NCI-H446 treated with DMSO at 0.1 percent for 48 hours (cell line): Measurements from ENCODE around the gene AKR1B15.

ENCODE experiments used
- DNase-seq: peaks from one replicate; lab custom pipeline; 2025; lab: John Stamatoyannopoulos, UW

Gene AKR1B15

DNA sequence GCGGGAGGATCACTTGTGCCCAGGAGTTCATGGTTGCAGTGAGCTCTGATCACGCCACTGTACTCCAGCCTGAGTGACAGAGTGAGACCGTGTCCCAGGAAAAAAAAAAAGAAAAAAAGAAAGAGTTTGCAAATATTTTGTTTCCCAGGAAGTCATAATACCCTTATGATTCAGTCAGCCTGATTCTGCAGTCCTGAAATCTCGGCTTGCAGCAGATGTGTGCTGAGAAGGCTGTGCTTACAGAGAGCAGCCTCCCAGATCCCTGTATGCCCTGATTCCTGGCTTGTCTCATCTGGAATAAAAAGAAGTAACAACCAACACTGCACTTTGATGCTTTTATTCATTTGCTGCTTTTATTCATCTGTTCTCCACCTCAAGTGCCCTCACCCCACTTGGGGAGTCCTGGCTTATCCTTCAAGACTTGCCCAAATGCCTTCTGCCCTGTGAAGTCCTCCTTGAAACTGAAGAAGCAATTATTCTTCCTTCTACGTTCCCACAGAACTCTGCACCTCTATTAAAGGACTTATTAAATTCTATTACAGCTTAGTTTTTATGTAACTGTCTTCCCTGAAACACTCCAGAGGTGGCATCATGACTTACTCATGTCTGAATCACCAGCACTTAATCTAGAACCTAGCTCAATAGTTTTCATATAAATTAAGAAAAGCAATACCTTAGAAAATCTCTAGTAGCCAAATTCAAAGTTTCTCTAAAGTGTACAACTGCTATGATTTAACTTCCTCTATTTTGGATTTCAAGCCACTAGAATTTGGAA is 70.0 kb downstream of the AKR1B15 start:
- no peak for DNase-seq

DNA sequence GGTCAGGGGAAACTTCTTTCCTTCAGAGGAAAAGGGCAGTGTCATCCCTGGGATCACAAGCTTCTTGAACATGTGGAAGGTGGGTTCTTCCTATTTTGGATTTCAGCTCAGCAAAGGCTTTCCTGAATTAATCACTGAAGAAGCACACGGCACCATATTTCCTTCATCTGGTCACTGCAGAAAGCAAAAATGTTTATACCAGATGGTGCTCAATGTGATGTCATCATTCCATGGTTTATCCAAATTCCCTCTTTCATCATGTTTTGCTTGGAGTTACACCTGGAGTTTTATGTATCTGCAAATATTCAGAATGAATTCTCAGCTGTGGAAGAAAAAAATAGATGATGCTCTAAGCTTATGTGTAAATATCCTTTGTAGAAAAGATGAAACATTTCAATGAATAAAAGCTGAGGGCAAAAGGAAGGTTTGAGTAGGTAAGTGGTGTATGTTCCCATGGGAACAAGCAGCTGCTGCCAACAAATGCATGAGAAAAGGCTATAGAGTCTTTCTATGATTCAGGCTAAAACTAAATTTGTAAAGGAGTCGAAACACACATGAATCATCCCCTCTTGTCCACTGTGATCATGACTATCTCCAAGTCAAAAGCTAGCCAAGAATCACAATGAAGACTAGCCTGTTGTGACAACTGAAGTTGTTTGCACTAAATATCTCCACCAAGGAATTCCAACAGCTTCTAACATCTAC is 70.9 kb downstream of the AKR1B15 start:
- no peak for DNase-seq

DNA sequence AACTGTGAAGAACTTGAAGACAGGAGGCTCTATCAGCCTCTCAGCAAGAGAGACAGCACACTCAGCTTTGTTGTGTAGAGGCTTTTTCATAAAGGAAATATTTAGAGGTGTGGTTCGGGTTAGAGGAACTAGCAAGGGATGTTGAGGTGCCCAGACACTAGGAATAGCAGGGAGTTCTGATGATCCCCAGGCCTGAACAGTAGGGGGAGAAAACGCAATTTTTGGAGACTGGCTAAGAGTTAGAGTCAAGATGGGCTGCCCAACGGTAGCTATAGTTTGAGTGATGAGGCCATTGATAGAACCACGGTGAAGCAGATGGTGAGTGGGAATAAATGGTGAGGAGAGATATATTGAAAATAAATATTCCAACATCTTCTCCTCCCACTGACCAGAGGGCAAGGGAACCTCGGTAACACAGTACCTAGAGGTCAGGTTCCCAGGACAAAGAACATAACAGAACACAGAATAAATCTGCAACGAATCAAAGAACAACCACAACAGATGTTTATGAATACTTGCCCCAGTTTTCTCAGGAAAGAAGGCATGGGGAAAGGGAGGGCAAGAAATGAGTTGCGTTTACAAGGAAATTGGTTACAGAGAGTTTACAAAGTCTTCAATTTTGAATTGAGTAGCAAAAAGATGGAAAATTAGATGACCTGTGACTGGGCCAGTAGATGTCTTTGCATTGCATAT is 73.5 kb downstream of the AKR1B15 start:
- no peak for DNase-seq

DNA sequence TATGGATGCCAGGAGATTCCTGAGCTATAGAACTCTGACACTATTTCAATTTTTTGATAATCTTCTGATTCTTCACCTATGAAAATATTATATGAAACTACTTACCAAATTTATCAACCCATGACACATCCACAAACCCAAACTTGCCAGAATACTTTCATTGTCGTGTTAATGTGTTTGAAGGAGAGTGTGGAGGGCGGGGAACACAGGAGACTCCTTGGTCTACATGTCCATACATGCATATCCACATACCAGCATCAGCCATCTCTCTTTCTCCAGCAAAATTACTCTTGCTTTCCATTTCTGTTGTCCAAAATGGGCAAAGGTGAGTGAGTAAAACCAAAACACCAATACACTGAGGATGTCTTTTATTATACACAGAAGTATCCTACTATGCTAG is 74.3 kb downstream of the AKR1B15 start:
- no peak for DNase-seq

DNA sequence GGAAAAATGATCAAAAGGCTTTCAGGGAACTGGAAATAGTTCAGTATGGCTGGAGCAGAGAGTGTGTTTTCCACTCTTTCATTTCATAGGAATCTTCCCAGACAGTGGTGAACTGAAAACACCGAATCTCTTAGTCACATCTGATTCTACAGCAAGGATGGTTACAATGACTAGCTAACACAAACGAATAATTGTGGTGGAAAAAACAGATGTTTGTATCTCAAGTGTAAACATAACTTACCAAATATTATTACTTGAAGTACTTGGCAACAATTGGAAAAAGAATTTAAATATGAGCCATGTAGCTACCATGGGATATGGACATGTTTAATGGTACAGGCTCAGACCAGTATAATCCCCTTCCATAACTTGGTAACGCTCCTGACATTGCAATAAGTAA is 76.6 kb downstream of the AKR1B15 start:
- DNase-seq: no peak

DNA sequence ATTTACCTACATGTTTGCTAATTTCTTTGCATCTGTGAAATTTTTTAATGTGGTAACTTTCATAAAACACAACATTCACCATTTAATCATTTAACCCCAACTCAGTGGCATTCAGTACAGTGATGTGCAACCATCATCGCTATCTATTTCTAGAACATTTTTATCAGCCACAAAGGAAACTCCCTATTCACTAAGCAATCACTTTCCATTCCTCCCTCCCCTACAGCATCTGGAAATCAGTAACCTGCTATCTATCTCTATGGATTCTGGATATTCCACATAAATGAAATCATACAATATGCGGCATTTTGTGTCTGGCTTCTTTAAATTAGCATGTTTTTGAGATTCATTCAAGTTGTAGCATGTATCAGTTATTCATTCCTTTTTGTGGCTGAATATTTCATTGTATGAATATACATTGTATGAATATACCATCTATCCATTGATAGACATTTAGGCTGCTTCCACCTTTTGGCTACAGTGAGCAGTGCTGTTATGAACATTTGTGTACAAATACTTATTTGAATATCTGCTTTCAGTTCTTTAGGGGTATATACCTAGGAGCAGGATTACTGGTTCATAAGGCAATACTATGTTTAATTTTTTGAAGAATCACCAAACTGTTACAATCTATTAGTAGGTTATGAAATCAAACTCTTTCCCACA is 78.3 kb downstream of the AKR1B15 start:
- DNase-seq: no peak

DNA sequence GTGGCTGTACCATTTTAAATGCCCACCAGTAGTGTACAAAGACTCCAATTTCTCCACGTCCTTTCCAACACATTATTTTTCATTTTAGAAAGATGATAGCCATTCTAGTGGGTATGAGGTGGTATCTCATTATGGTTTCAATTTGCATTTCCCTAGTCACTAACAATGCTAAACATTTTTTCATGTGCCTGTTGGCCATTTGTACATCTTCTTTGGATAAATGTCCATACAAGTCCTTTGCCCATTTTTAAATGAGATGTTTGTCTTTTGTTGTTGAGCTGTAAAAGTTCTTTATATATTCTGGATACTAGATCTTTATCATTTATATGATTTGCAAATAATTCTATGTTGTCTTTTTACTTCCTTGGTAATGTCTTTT is 78.9 kb downstream of the AKR1B15 start:
- no peak for DNase-seq

DNA sequence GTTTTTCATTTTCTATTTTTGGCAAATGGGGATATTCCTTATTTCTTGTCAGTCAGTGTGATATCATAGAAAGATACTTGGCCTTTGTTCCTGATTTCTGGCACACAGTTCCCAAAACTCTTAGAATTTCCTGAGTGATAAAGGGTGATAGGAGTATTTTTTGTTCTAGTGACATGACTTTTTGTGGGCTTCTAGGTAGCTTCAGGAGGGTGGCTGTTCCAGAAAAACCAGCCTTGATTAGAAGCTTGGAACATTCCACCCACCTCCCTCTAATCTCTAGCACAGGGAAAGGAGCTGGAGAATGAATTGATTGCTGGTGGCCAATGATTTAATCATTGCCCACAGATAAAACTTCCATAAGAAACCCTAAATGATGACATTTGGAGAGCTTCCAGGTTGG is 80.5 kb downstream of the AKR1B15 start:
- no peak for DNase-seq
